Ovary (tissue), 9 donors: Measurements from ENCODE around the gene JPH3. TPM values are rescaled to one million over a fixed set of nuclear protein-coding genes. Genes with fewer than 3 reads are reported as not detected.

Source experiments
- DNase-seq, 5 donors: peaks; one replicate each; pipeline ENCODE4 v3.0.0-alpha.2; 2019 to 2020
- H3K27ac ChIP-seq, 2 donors: fragments of 200-600 bp; one replicate each; pipeline versions ENCODE4 v1.5.1 to v1.8.0; 2019 to 2022
- H3K27me3 ChIP-seq: fragments of 200-600 bp; one replicate; pipeline ENCODE4 v1.8.0; 2022
- H3K36me3 ChIP-seq: fragments of 200-600 bp; sonication (generic); one replicate; pipeline ENCODE4 v1.5.1; 2019
- H3K4me1 ChIP-seq: one replicate; pipeline ENCODE4 v1.8.1; 2013; ENCODE audit warnings: mild to moderate bottlenecking, moderate library complexity; ENCODE audit not compliant: insufficient read depth
- H3K4me3 ChIP-seq: fragments of 200-600 bp; sonication (generic); one replicate; pipeline ENCODE4 v1.5.1; 2017
- H3K9me3 ChIP-seq, 2 donors: fragments of 200-600 bp in 1 of 2; sonication (generic) in 1 of 2; one replicate each; pipeline versions ENCODE4 v1.5.1 to v1.8.1; 2013 to 2019; ENCODE audit warnings: mild to moderate bottlenecking in 1 of 2, moderate library complexity in 1 of 2
- EP300 ChIP-seq: sonication (generic); formaldehyde crosslinking; IDR thresholded peaks from one replicate; pipeline ENCODE4 v1.6.1; 2017; ENCODE audit warnings: antibody characterized with exemption
- POLR2A ChIP-seq: fragments of 450-650 bp; IDR thresholded peaks from one replicate; pipeline ENCODE4 v1.6.1; 2017; ENCODE audit warnings: antibody characterized with exemption, mild to moderate bottlenecking, moderate library complexity
- WGBS, 3 donors: extraction: QIAGEN DNeasy Blood & Tissue Kit in 1 of 3; methylation state at CpG; one replicate each; pipeline versions ENCODE4 v1.1.5 to v1.1.7; 2013 to 2017; 5-methylcytosine and 5-hydroxymethylcytosine counted together
- intact Hi-C, 4 donors: fragments of 100-400 bp; cut with DNase I; formaldehyde crosslinking; loops; one replicate each; pipeline versions ENCODE4 v1.11.0 to v1.15.1; 2022 to 2023
- polyA plus RNA-seq, 2 donors: library from polyadenylated mRNA; stranded (reverse); fragments of 200-250 nt in 1 of 2; fragments of 350-450 nt in 1 of 2; fragmentation: Illumina TruSeq in 1 of 2; extraction: RNeasy Lipid Tissue Mini Kit (QIAGEN cat#74804) in 1 of 2; gene quantifications; one replicate each; pipeline ENCODE4 v1.2.3, GENCODE V29; 2013 to 2014
- total RNA-seq, 7 donors: library from RNA; depleted of rRNA in 2 of 7; stranded (reverse); fragments of >200 nt in 2 of 7; fragmentation: NEBNext Ultra II Directional in 3 of 7; extraction: Animal tissue kit (Norgen Biotek cat#: 25700) in 3 of 7; gene quantifications; one replicate each; pipeline versions ENCODE4 v1.1.0 to v1.2.4, GENCODE V29; 2016 to 2023
- TF ChIP-seq, protein P1 (sequence below), 3 donors: fragments of 450-650 bp in 2 of 3; fragments of 200-600 bp in 1 of 3; IDR thresholded peaks; one replicate each; pipeline versions ENCODE4 v1.5.1 to v1.8.0; 2016 to 2022; ENCODE audit warnings: antibody characterized with exemption in 3 of 3, mild to moderate bottlenecking in 1 of 3
- donor health status: DM: no; HTN: no; CAD: no; lungs with moderate emphysema.
- donor health status: DM: no; HTN: no; CAD: no.
- donor health status: Bipolar disorder and iron deficiency.
- donor health status: DM: yes; HTN: yes; CAD: no.
- donor health status: DM: no; HTN: no; CAD: no.
- donor health status: DM: yes; HTN: yes; CAD: no.

The JPH3 gene
- total and polyA plus RNA-seq, 9 donors = 0.11 to 0.62 (median 0.30) TPM; not detected in 3

- DNase-seq = peak in 2 of 5 donors; percentile 48 to 56
- 90 to 96% (median 95%) methylated on average over 4 of the region's 4 CpGs for WGBS, 3 donors
- Histone ChIP-seq H3K4me3 (no peak overlapping the region), H3K9me3 (no peaks in the 10 kb centered on the region), H3K27me3 (no peaks in the 10 kb centered on the region), H3K36me3 (no peaks in the 10 kb centered on the region), H3K27ac (no peak overlapping the region), H3K4me1 (peaks cover 20% of the 10 kb centered on the region)
- intact Hi-C loops = no loop called here
- TF ChIP-seq, protein P1, sequence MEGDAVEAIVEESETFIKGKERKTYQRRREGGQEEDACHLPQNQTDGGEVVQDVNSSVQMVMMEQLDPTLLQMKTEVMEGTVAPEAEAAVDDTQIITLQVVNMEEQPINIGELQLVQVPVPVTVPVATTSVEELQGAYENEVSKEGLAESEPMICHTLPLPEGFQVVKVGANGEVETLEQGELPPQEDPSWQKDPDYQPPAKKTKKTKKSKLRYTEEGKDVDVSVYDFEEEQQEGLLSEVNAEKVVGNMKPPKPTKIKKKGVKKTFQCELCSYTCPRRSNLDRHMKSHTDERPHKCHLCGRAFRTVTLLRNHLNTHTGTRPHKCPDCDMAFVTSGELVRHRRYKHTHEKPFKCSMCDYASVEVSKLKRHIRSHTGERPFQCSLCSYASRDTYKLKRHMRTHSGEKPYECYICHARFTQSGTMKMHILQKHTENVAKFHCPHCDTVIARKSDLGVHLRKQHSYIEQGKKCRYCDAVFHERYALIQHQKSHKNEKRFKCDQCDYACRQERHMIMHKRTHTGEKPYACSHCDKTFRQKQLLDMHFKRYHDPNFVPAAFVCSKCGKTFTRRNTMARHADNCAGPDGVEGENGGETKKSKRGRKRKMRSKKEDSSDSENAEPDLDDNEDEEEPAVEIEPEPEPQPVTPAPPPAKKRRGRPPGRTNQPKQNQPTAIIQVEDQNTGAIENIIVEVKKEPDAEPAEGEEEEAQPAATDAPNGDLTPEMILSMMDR (IDR thresholded peaks at IDR 0.05) = no peak
- no peak for TF ChIP-seq EP300
- TF ChIP-seq POLR2A = no peak
Observed at GRCh38 chr16:87580855-87581261, 21.4 kb upstream of the JPH3 start.

- intact Hi-C loops = no loop called here
Observed at GRCh38 chr16:87581857-87582215, 20.5 kb upstream of the JPH3 start.

DNA sequence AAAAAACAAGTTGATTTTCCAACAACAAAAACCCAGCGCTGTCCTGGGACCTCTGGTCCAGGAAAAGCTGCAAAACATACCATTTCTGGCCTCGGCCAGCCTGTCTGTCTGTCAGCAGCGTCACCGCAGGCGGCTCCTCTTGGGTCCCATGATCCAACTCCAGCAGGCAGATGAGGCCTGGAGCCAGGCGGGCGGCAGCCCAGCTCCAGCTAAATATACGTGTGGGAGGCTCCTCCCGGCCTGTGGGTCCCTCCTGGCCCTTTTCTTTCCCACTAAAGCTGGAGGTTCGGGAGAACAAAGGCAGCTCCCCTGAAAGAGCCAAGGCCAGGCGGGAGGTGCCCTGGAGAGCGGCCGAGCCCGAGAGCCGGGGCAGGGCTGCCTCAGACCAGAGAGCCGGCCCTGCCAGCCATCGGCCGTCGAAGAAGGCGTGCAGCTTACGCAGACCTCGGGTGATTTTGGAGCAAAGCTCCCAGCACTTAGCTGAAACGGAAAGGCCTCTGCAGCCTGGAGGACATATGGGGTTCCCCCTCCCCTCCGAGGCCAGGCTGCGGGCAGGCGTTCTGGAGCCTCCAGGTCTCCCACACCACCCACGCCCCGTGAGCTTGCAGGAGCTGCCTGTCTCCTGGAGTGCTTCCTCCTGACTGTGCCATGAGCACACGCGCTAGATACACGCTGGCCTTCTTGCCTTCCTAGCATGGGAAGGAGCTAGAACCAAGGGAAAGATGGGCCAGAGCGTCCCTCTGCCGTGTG is 19.9 kb upstream of the JPH3 start:
- Histone ChIP-seq H3K4me1 (peaks cover 20% of the 10 kb centered on the region), H3K27ac (peak overlapping the region; percentile 91 to 92), H3K4me3 (peak overlapping the region; percentile 7), H3K36me3 (no peaks in the 10 kb centered on the region), H3K27me3 (no peaks in the 10 kb centered on the region), H3K9me3 (no peaks in the 10 kb centered on the region)
- intact Hi-C loops = no loop called here
- 5 to 7% (median 7%) methylated on average over 27 to 33 of the region's 33 CpGs for WGBS, 3 donors
- no peak for TF ChIP-seq EP300
- TF ChIP-seq, protein P1 (IDR thresholded peaks at IDR 0.05) = no peak
- TF ChIP-seq POLR2A = peak; percentile 20
- DNase-seq = peak; percentile 80 to 87 (median 84)

More at GRCh38 chr16:87581857-87582215, 20.5 kb upstream of the JPH3 start:
- Histone ChIP-seq H3K9me3 (no peaks in the 10 kb centered on the region), H3K36me3 (no peaks in the 10 kb centered on the region), H3K27me3 (no peaks in the 10 kb centered on the region), H3K4me1 (peaks cover 20% of the 10 kb centered on the region), H3K27ac (peak overlapping the region; percentile 91 to 92), H3K4me3 (peak overlapping the region; percentile 7)
- DNase-seq = peak; percentile 88 to 94 (median 89)
- WGBS, 3 donors = 5 to 7% (median 6%) methylated on average over 7 of the region's 7 CpGs
- TF ChIP-seq EP300 (no peak), POLR2A (no peak)
- TF ChIP-seq, protein P1 (IDR thresholded peaks at IDR 0.05) = no peak

GRCh38 chr16:87582966-87583325 is 19.4 kb upstream of the JPH3 start:
- no peaks in the 10 kb centered on the region for H3K36me3 ChIP-seq
- no peaks in the 10 kb centered on the region for H3K9me3 ChIP-seq
- peaks cover 20% of the 10 kb centered on the region for H3K4me1 ChIP-seq
- no peaks in the 10 kb centered on the region for H3K27me3 ChIP-seq
- no peak for DNase-seq
- TF ChIP-seq EP300 = no peak
- intact Hi-C loops = no loop called here
- no peak overlapping the region for H3K4me3 ChIP-seq
- 37 to 70% (median 45%) methylated on average over 2 of the region's 2 CpGs for WGBS, 3 donors
- H3K27ac ChIP-seq = peak overlapping the region; percentile 91 to 92

DNA sequence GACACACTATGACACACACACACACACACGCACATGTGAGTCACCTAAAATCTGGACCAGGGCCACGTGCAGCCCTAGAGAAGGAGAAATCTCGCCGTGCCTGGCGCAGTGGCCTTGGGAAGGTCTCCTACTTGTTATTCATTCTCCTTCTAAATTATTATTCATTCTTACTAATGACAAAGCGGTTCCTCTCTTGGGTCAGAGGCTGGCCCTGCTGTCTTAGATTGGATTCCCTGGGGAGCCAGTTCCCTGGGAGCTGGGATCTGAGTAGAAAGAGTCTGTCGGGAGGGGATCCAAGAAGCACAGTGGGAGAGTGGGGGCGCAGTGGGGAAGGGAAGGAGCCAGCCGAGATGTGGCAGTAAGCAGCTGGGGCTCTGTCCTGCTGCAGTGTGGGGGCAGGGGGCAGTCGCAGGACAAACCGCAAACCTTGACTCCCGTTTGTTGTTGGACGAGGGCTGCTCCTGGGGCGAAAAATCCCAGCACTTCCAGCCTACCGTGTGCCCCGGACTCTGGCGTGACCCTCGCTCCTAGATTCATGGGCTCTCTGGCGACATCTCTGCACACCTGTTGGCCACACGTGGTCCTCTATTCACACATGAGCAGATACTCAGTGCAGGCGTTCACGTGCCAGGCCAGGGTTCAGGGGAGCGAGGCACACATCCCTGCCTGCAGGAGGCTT is 18.7 kb upstream of the JPH3 start:
- WGBS, 3 donors = 31 to 44% (median 33%) methylated on average over 23 of the region's 23 CpGs
- Histone ChIP-seq H3K4me1 (peaks cover 20% of the 10 kb centered on the region), H3K36me3 (no peaks in the 10 kb centered on the region), H3K27me3 (no peaks in the 10 kb centered on the region), H3K4me3 (no peak overlapping the region), H3K9me3 (no peaks in the 10 kb centered on the region), H3K27ac (peak overlapping the region; percentile 44 to 92)
- TF ChIP-seq EP300 = no peak
- TF ChIP-seq, protein P1 (IDR thresholded peaks at IDR 0.05) = no peak
- TF ChIP-seq POLR2A = no peak
- intact Hi-C loops = no loop called here
- peak; percentile 49 to 58 (median 53) for DNase-seq
